WERI-Rb-1 (cell line): ENCODE measurements around the gene ITSN1.
A peak's percentile ranks its signal among the peaks of the same experiment; 100 is the strongest.
"Not testable (repeated sequence)": the region's sequence is repeated elsewhere in the genome, so short reads cannot be mapped to it uniquely, and the experiment has no call there.

Experiments
- DNase-seq: peaks from one replicate; pipeline ENCODE4 v3.0.0-alpha.2; 2020
- H3K27ac ChIP-seq: fragments of 250-450 bp; sonication (Bioruptor Pico); 2 replicates; pipeline ENCODE4 v1.5.1; 2020; ENCODE audit warnings: mild to moderate bottlenecking, moderate library complexity
- H3K27me3 ChIP-seq: fragments of 250-450 bp; sonication (Bioruptor Pico); 2 replicates; pipeline ENCODE4 v1.5.1; 2021; ENCODE audit warnings: mild to moderate bottlenecking, low read depth, moderate library complexity; ENCODE audit not compliant: insufficient read depth, severe bottlenecking
- H3K36me3 ChIP-seq: fragments of 250-450 bp; sonication (Bioruptor Pico); 2 replicates; pipeline ENCODE4 v1.5.1; 2020; ENCODE audit warnings: mild to moderate bottlenecking, moderate library complexity
- H3K4me3 ChIP-seq: 2 replicates; pipeline ENCODE4 v1.5.1; 2011; ENCODE audit warnings: low read depth, mild to moderate bottlenecking, control low read depth, low read length
- H3K9me3 ChIP-seq: fragments of 250-450 bp; sonication (Bioruptor Pico); 2 replicates; pipeline ENCODE4 v1.5.1; 2021; ENCODE audit warnings: mild to moderate bottlenecking, moderate library complexity; ENCODE audit not compliant: severe bottlenecking
- CTCF ChIP-seq: IDR thresholded peaks from 2 replicates; pipeline ENCODE4 v1.5.1; 2011; ENCODE audit warnings: low read depth, mild to moderate bottlenecking, control low read depth, inconsistent platforms, low read length

Gene ITSN1

DNA sequence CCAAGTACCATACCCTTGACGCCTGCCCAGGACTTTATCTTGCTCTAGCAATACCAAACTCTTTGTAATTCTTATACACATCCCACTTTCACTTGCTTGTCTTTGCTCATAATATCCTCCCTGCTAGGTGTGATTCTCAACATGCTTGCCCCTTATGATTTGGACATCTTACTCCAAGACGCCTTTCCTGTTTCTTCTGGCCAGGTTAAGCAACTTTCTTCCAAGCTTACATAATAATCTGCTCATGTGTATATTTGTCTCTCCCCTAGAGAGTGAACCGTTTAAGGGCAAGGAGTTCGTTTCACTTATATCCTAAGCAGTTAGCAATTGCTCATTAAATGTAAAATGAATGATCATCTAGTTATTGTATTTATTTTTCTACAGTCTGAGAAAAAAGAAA is 22.6 kb upstream of the ITSN1 start:
- Histone ChIP-seq H3K27me3 (no peaks in the 10 kb centered on the region), H3K9me3 (no peaks in the 10 kb centered on the region), H3K27ac (no peak overlapping the region), H3K36me3 (peaks cover 54% of the 10 kb centered on the region), H3K4me3 (no peak overlapping the region)
- no peak for TF ChIP-seq CTCF
- no peak for DNase-seq

DNA sequence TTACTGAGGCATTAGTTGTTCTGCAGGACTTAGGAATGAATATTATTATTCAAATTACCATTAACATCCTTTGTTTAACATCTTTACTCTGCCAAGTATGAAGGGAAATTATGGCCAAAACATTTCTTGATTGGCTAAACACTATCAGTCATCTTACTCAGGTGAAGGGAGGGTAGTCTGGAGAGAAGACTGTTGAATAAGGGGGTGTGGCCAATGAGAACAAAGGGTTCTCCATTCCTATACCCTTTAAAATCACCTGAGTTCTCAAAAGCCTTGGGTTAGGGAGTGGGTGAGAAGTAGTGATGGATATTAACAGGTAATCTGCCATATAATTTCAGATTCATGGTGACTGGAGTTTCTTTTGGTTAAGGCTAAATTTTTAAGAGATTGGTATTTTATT is 20.0 kb upstream of the ITSN1 start:
- Histone ChIP-seq H3K27ac (no peak overlapping the region), H3K36me3 (peaks cover 41% of the 10 kb centered on the region)
- no peak for DNase-seq

DNA sequence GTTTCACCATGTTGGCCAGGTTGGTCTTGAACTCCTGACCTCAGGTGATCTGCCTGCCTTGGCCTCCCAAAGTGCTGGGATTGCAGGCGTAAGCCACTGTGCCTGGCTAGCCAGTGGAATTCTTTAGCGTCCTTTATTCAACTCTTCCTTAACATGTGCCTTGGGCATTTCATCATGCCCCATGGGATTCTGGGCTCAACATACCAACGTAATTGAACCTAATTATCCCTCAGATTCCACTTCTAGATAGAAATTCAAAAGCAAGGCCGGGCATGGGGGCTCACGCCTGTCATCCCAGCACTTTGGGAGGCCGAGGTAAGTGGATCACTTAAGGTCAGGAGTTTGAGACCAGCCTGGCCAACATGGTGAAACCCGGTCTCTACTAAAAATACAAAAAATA is 16.1 kb upstream of the ITSN1 start:
- H3K4me3 ChIP-seq, H3K27ac ChIP-seq, H3K27me3 ChIP-seq, DNase-seq, H3K9me3 ChIP-seq: not testable (repeated sequence)
- peaks cover 58% of the 10 kb centered on the region for H3K36me3 ChIP-seq

More for the DNA sequence above, 20.0 kb upstream of the ITSN1 start:
- no peak for TF ChIP-seq CTCF
- H3K9me3 ChIP-seq: no peaks in the 10 kb centered on the region
- no peaks in the 10 kb centered on the region for H3K27me3 ChIP-seq
- no peak overlapping the region for H3K4me3 ChIP-seq

GRCh38 chr21:33634254-33634653 is 8.0 kb upstream of the ITSN1 start:
- Histone ChIP-seq H3K27me3 (no peaks in the 10 kb centered on the region), H3K4me3 (no peak overlapping the region), H3K27ac (no peak overlapping the region), H3K9me3 (no peaks in the 10 kb centered on the region), H3K36me3 (peaks cover 44% of the 10 kb centered on the region)
- TF ChIP-seq CTCF: no peak
- DNase-seq: no peak

GRCh38 chr21:33640697-33641351 is 1.5 kb upstream of the ITSN1 start:
- no peak for TF ChIP-seq CTCF
- no peaks in the 10 kb centered on the region for H3K27me3 ChIP-seq
- no peaks in the 10 kb centered on the region for H3K9me3 ChIP-seq
- H3K27ac ChIP-seq: peak overlapping the region; percentile 92
- H3K36me3 ChIP-seq: peaks cover 10% of the 10 kb centered on the region
- DNase-seq: peak; percentile 29
- H3K4me3 ChIP-seq: peak overlapping the region; percentile 96

- Histone ChIP-seq H3K27me3 (no peaks in the 10 kb centered on the region), H3K27ac (peak within 1 kb of the TSS; percentile 92), H3K36me3 (peaks cover 10% of the 10 kb centered on the region), H3K4me3 (peak within 1 kb of the TSS; percentile 96), H3K9me3 (no peaks in the 10 kb centered on the region)
- no peak for TF ChIP-seq CTCF
- DNase-seq: peak; percentile 100
These were observed 812 bp upstream of the ITSN1 start, which contains the start of gene CRYZL1 for GRCh38 chr21:33641352-33642026. TSS of gene CRYZL1 (minus strand) at chr21:33641741. CDS start at chr21:33631551, 10,190 bp downstream.
